WERI-Rb-1 (cell line): ENCODE results near the gene PSORS1C2.
A peak's percentile ranks its signal among the peaks of the same experiment; 100 is the strongest.
"Not testable (repeated sequence)": the region's sequence is repeated elsewhere in the genome, so short reads cannot be mapped to it uniquely, and the experiment has no call there.

ENCODE experiments used
- DNase-seq: peaks from one replicate; pipeline ENCODE4 v3.0.0-alpha.2; 2020
- H3K27ac ChIP-seq: fragments of 250-450 bp; sonication (Bioruptor Pico); 2 replicates; pipeline ENCODE4 v1.5.1; 2020; ENCODE audit warnings: mild to moderate bottlenecking, moderate library complexity
- H3K27me3 ChIP-seq: fragments of 250-450 bp; sonication (Bioruptor Pico); 2 replicates; pipeline ENCODE4 v1.5.1; 2021; ENCODE audit warnings: mild to moderate bottlenecking, low read depth, moderate library complexity; ENCODE audit not compliant: insufficient read depth, severe bottlenecking
- H3K36me3 ChIP-seq: fragments of 250-450 bp; sonication (Bioruptor Pico); 2 replicates; pipeline ENCODE4 v1.5.1; 2020; ENCODE audit warnings: mild to moderate bottlenecking, moderate library complexity
- H3K4me3 ChIP-seq: 2 replicates; pipeline ENCODE4 v1.5.1; 2011; ENCODE audit warnings: low read depth, mild to moderate bottlenecking, control low read depth, low read length
- H3K9me3 ChIP-seq: fragments of 250-450 bp; sonication (Bioruptor Pico); 2 replicates; pipeline ENCODE4 v1.5.1; 2021; ENCODE audit warnings: mild to moderate bottlenecking, moderate library complexity; ENCODE audit not compliant: severe bottlenecking
- CTCF ChIP-seq: IDR thresholded peaks from 2 replicates; pipeline ENCODE4 v1.5.1; 2011; ENCODE audit warnings: low read depth, mild to moderate bottlenecking, control low read depth, inconsistent platforms, low read length

Gene PSORS1C2

GRCh38 chr6:31169123-31169857 is 30.4 kb upstream of the PSORS1C2 start:
- no peak for TF ChIP-seq CTCF
- Histone ChIP-seq H3K9me3 (no peaks in the 10 kb centered on the region), H3K36me3 (peaks cover 11% of the 10 kb centered on the region), H3K4me3 (no peak overlapping the region), H3K27ac (no peak overlapping the region; the same call in 1 of the 2 replicates), H3K27me3 (no peaks in the 10 kb centered on the region)
- no peak for DNase-seq

- no peak overlapping the region for H3K4me3 ChIP-seq
- TF ChIP-seq CTCF: no peak
- DNase-seq: no peak
Measured at GRCh38 chr6:31168606-31169005, 29.7 kb upstream of the PSORS1C2 start.

GRCh38 chr6:31165986-31166385 is 27.1 kb upstream of the PSORS1C2 start:
- Histone ChIP-seq H3K9me3 (no peaks in the 10 kb centered on the region), H3K4me3 (no peak overlapping the region), H3K27me3 (no peaks in the 10 kb centered on the region), H3K36me3 (peaks cover 41% of the 10 kb centered on the region), H3K27ac (peak overlapping the region; percentile 77)
- DNase-seq: no peak
- TF ChIP-seq CTCF: no peak

More at GRCh38 chr6:31168606-31169005, 29.7 kb upstream of the PSORS1C2 start:
- H3K36me3 ChIP-seq: peaks cover 15% of the 10 kb centered on the region
- no peak overlapping the region for H3K27ac ChIP-seq
- no peaks in the 10 kb centered on the region for H3K9me3 ChIP-seq
- H3K27me3 ChIP-seq: no peaks in the 10 kb centered on the region

GRCh38 chr6:31165064-31165832 is 26.4 kb upstream of the PSORS1C2 start:
- H3K36me3 ChIP-seq: peaks cover 47% of the 10 kb centered on the region
- peak; percentile 90 for DNase-seq
- not testable (repeated sequence) for H3K27me3 ChIP-seq, H3K4me3 ChIP-seq, H3K9me3 ChIP-seq
- peak overlapping the region; percentile 77 for H3K27ac ChIP-seq

GRCh38 chr6:31164475-31165063 is 25.7 kb upstream of the PSORS1C2 start:
- DNase-seq, H3K27me3 ChIP-seq, H3K9me3 ChIP-seq, H3K4me3 ChIP-seq: not testable (repeated sequence)
- peaks cover 54% of the 10 kb centered on the region for H3K36me3 ChIP-seq
- H3K27ac ChIP-seq: peak overlapping the region; percentile 77

- Histone ChIP-seq H3K4me3 (no peak overlapping the region), H3K36me3 (peaks cover 60% of the 10 kb centered on the region), H3K9me3 (no peaks in the 10 kb centered on the region), H3K27me3 (no peaks in the 10 kb centered on the region), H3K27ac (no peak overlapping the region)
- DNase-seq: no peak
- TF ChIP-seq CTCF: no peak
Measured at GRCh38 chr6:31163922-31164321, 25.1 kb upstream of the PSORS1C2 start.
